H9 (cell line): ENCODE results near the gene SSNA1. TPM values are rescaled to one million over a fixed set of nuclear protein-coding genes. Genes with fewer than 3 reads are reported as not detected.

ENCODE experiments used
- DNase-seq: peaks from one replicate; pipeline ENCODE4 v3.0.0-alpha.2; 2017
- H2AFZ ChIP-seq: one replicate; pipeline ENCODE4 v1.6.1; 2013; ENCODE audit warnings: mild to moderate bottlenecking, low read length, control low read depth, moderate library complexity
- H2AK5ac ChIP-seq: 2 replicates; pipeline ENCODE4 v1.6.1; 2013; ENCODE audit warnings: low read length, control low read depth, mixed read lengths; ENCODE audit not compliant: insufficient read length
- H2BK120ac ChIP-seq: one replicate; pipeline ENCODE4 v1.6.1; 2013; ENCODE audit warnings: low read depth, mild to moderate bottlenecking, low read length, control low read depth, inconsistent platforms; ENCODE audit not compliant: poor library complexity, severe bottlenecking
- H2BK12ac ChIP-seq: 2 replicates; pipeline ENCODE4 v1.6.1; 2013; ENCODE audit warnings: low read length, control low read depth, mixed read lengths, low read depth; ENCODE audit not compliant: insufficient read length
- H2BK15ac ChIP-seq: 2 replicates; pipeline ENCODE4 v1.6.1; 2013; ENCODE audit warnings: low read depth, low read length, control low read depth
- H2BK20ac ChIP-seq: one replicate; pipeline ENCODE4 v1.6.1; 2013; ENCODE audit warnings: low read depth, mild to moderate bottlenecking, low read length, control low read depth, inconsistent platforms; ENCODE audit not compliant: poor library complexity, severe bottlenecking
- H2BK5ac ChIP-seq: 2 replicates; pipeline ENCODE4 v1.6.1; 2013; ENCODE audit warnings: low read length, control low read depth, mixed read lengths; ENCODE audit not compliant: insufficient read length
- H3K14ac ChIP-seq: 2 replicates; pipeline ENCODE4 v1.6.1; 2013; ENCODE audit warnings: low read length, control low read depth; ENCODE audit not compliant: insufficient read depth
- H3K18ac ChIP-seq: 2 replicates; pipeline ENCODE4 v1.6.1; 2013; ENCODE audit warnings: low read depth, mild to moderate bottlenecking, mixed read lengths, low read length, control low read depth; ENCODE audit not compliant: insufficient read length
- H3K23ac ChIP-seq: 2 replicates; pipeline ENCODE4 v1.6.1; 2013; ENCODE audit warnings: low read length, control low read depth, mixed read lengths, low read depth; ENCODE audit not compliant: insufficient read length
- H3K23me2 ChIP-seq: 2 replicates; pipeline ENCODE4 v1.6.1; 2013; ENCODE audit warnings: low read depth, mild to moderate bottlenecking, mixed read lengths, low read length, control low read depth; ENCODE audit not compliant: insufficient read length, poor library complexity, severe bottlenecking
- H3K27ac ChIP-seq: 2 replicates; pipeline ENCODE4 v1.5.1; 2013; ENCODE audit warnings: low read length, control low read depth, mixed read lengths, low read depth; ENCODE audit not compliant: insufficient read length
- H3K27me3 ChIP-seq: 2 replicates; pipeline ENCODE4 v1.6.1; 2013; ENCODE audit warnings: low read length, control low read depth, inconsistent platforms; ENCODE audit not compliant: insufficient read depth
- H3K4ac ChIP-seq: 2 replicates; pipeline ENCODE4 v1.6.1; 2013; ENCODE audit warnings: low read depth, mild to moderate bottlenecking, control low read depth, inconsistent platforms, low read length, moderate library complexity
- H3K4me1 ChIP-seq: 2 replicates; pipeline ENCODE4 v1.6.1; 2013; ENCODE audit warnings: low read length, control low read depth, inconsistent platforms; ENCODE audit not compliant: insufficient read depth
- H3K4me2 ChIP-seq: 2 replicates; pipeline ENCODE4 v1.6.1; 2013; ENCODE audit warnings: low read length, control low read depth, mixed read lengths; ENCODE audit not compliant: insufficient read length, insufficient read depth
- H3K56ac ChIP-seq: 2 replicates; pipeline ENCODE4 v1.6.1; 2013; ENCODE audit warnings: low read depth, mild to moderate bottlenecking, mixed read lengths, low read length, control low read depth; ENCODE audit not compliant: insufficient read length
- H3K79me1 ChIP-seq: 2 replicates; pipeline ENCODE4 v1.6.1; 2013; ENCODE audit warnings: low read depth, mild to moderate bottlenecking, moderate library complexity, low read length, control low read depth, inconsistent platforms; ENCODE audit not compliant: insufficient read depth, poor library complexity, severe bottlenecking
- H3K79me2 ChIP-seq: 2 replicates; pipeline ENCODE4 v1.6.1; 2013; ENCODE audit warnings: low read length, control low read depth, inconsistent platforms; ENCODE audit not compliant: insufficient read depth
- H3K9ac ChIP-seq: 2 replicates; pipeline ENCODE4 v1.6.1; 2013; ENCODE audit warnings: low read length, control low read depth, mixed read lengths; ENCODE audit not compliant: insufficient read length; ENCODE audit errors: extremely low read depth
- H3K9me3 ChIP-seq: one replicate; pipeline ENCODE4 v1.6.1; 2013; ENCODE audit warnings: low read depth, low read length, inconsistent platforms; ENCODE audit not compliant: control insufficient read depth
- H3T11ph ChIP-seq: one replicate; pipeline ENCODE4 v1.6.1; 2013; ENCODE audit warnings: mild to moderate bottlenecking, low read length, control low read depth, inconsistent platforms
- H4K20me1 ChIP-seq: one replicate; pipeline ENCODE4 v1.6.1; 2013; ENCODE audit not compliant: control insufficient read depth, insufficient read length, insufficient read depth
- H4K5ac ChIP-seq: 2 replicates; pipeline ENCODE4 v1.6.1; 2013; ENCODE audit warnings: low read depth, mild to moderate bottlenecking, mixed read lengths, low read length, control low read depth; ENCODE audit not compliant: insufficient read length
- H4K8ac ChIP-seq: replicated peaks from 2 replicates; pipeline ENCODE4 v1.6.1; 2013; ENCODE audit warnings: low read length, control low read depth, mixed read lengths, low read depth; ENCODE audit not compliant: insufficient read length
- H4K91ac ChIP-seq: 2 replicates; pipeline ENCODE4 v1.6.1; 2013; ENCODE audit warnings: low read depth, mild to moderate bottlenecking, moderate library complexity, mixed read lengths, low read length, control low read depth; ENCODE audit not compliant: insufficient read length
- H3K27ac Mint-ChIP-seq, 3 experiments: 2 replicates in 2 of 3; 3 replicates in 1 of 3; pipeline ENCODE4 v1.8.0; 2020 to 2021; ENCODE audit warnings: mixed read lengths in 3 of 3, mild to moderate bottlenecking in 1 of 3, moderate library complexity in 1 of 3
- H3K27me3 Mint-ChIP-seq: 2 replicates; pipeline ENCODE4 v1.8.0; 2021; ENCODE audit warnings: low read depth, mild to moderate bottlenecking, moderate library complexity, mixed read lengths
- H3K36me3 Mint-ChIP-seq, 3 experiments: 2 replicates in 2 of 3; 3 replicates in 1 of 3; pipeline ENCODE4 v1.8.0; 2020 to 2021; ENCODE audit warnings: low read depth in 3 of 3, mixed read lengths in 3 of 3; ENCODE audit not compliant: insufficient read depth in 1 of 3
- H3K4me1 Mint-ChIP-seq, 2 experiments: 2 replicates each; pipeline ENCODE4 v1.8.0; 2020; ENCODE audit warnings: mixed read lengths in 2 of 2
- H3K4me3 Mint-ChIP-seq, 2 experiments: 2 replicates in 1 of 2; 3 replicates in 1 of 2; pipeline ENCODE4 v1.8.0; 2020 to 2021; ENCODE audit warnings: mild to moderate bottlenecking in 2 of 2, mixed read lengths in 2 of 2, moderate library complexity in 1 of 2
- H3K9me3 Mint-ChIP-seq, 2 experiments: 2 replicates in 1 of 2; 3 replicates in 1 of 2; pipeline ENCODE4 v1.8.0; 2020; ENCODE audit warnings: mild to moderate bottlenecking in 2 of 2, mixed read lengths in 2 of 2, moderate library complexity in 1 of 2
- CTCF ChIP-seq: fragments of 200-600 bp; sonication (generic); conservative IDR thresholded peaks from 3 replicates; pipeline ENCODE4 v1.8.0; 2021; ENCODE audit warnings: antibody characterized with exemption, mild to moderate bottlenecking
- WGBS: extraction: QIAGEN DNeasy Blood & Tissue Kit; methylation state at CpG from one replicate; pipeline ENCODE4 v1.1.7; 2013; ENCODE audit warnings: missing lambda C conversion rate, low lambda C conversion rate, mixed read lengths; ENCODE audit not compliant: insufficient read length; ENCODE audit errors: extremely low coverage; 5-methylcytosine and 5-hydroxymethylcytosine counted together
- total RNA-seq: library from RNA; stranded (reverse); gene quantifications from 2 replicates; pipeline ENCODE4 v1.2.1, GENCODE V29; 2021

SSNA1 gene
- total RNA-seq, 1 experiment from 2014 or later, result 69.2 TPM

DNA sequence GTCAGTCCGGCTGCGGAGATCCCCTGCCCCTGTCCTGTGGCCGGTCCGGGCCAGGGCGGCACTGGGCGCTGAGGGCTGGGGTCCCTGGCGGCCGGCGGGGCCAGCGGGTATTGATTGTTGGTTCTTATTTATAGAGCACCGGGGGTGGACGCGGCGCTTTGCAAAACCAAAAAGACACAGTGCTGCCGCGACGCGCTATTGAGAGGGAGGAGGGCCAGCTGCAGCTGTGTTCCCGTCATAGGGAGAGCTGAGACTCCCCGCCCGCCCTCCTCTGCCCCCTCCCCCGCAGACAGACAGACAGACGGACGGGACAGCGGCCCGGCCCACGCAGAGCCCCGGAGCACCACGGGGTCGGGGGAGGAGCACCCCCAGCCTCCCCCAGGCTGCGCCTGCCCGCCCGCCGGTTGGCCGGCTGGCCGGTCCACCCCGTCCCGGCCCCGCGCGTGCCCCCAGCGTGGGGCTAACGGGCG is 21.2 kb upstream of the SSNA1 start:
- no peak overlapping the region for H4K8ac ChIP-seq
- H2BK5ac ChIP-seq, result no peak overlapping the region
- no peaks in the 10 kb centered on the region for H3K36me3 Mint-ChIP-seq
- TF ChIP-seq CTCF, result no peak
- no peak overlapping the region for H3K18ac ChIP-seq
- no peak overlapping the region for H2AK5ac ChIP-seq
- H3K9me3 ChIP-seq, result no peaks in the 10 kb centered on the region
- no peak overlapping the region for H4K91ac ChIP-seq
- H3K4me1 Mint-ChIP-seq, result peaks cover 3 to 9% of the 10 kb centered on the region in 2 experiments
- no peak for DNase-seq
- no peak overlapping the region for H3K4me2 ChIP-seq
- peaks cover 2% of the 10 kb centered on the region for H4K20me1 ChIP-seq
- no peaks in the 10 kb centered on the region for H3K79me2 ChIP-seq
- H3K14ac ChIP-seq, result no peak overlapping the region
- H3K27ac ChIP-seq, result no peak overlapping the region
- H3K9ac ChIP-seq, result no peak overlapping the region
- no peak overlapping the region for H3K27ac Mint-ChIP-seq
- no peak overlapping the region for H2BK120ac ChIP-seq
- H3K27me3 Mint-ChIP-seq, result peaks cover 91% of the 10 kb centered on the region
- no peak overlapping the region for H2BK12ac ChIP-seq
- H3K56ac ChIP-seq, result no peak overlapping the region
- no peak overlapping the region for H2BK15ac ChIP-seq
- H2AFZ ChIP-seq, result no peak overlapping the region
- H2BK20ac ChIP-seq, result no peak overlapping the region
- WGBS, result no CpG with 5 or more reads among the region's 44 CpGs
- no peak overlapping the region for H4K5ac ChIP-seq
- H3K4ac ChIP-seq, result no peak overlapping the region
- no peak overlapping the region; a peak in 1 of 5 replicates for H3K4me3 Mint-ChIP-seq
- H3K4me1 ChIP-seq, result no peaks in the 10 kb centered on the region
- no peak overlapping the region for H3T11ph ChIP-seq
- H3K27me3 ChIP-seq, result peaks cover 39% of the 10 kb centered on the region; the same call in 1 of the 2 replicates
- no peaks in the 10 kb centered on the region for H3K79me1 ChIP-seq
- no peaks in the 10 kb centered on the region; a peak in 1 of 5 replicates for H3K9me3 Mint-ChIP-seq
- H3K23me2 ChIP-seq, result peaks cover 13% of the 10 kb centered on the region
- H3K23ac ChIP-seq, result no peak overlapping the region
